ENCODE results near the gene GLP2R. TPM values are rescaled to one million over a fixed set of nuclear protein-coding genes. Genes with fewer than 3 reads are reported as not detected.

Gene GLP2R
- total and polyA plus RNA-seq, 2 of the 13 experiments (the other 11 are each of a cell fraction or from before 2014, with no cell fraction given), result 0.65 to 1.4 TPM

DNA sequence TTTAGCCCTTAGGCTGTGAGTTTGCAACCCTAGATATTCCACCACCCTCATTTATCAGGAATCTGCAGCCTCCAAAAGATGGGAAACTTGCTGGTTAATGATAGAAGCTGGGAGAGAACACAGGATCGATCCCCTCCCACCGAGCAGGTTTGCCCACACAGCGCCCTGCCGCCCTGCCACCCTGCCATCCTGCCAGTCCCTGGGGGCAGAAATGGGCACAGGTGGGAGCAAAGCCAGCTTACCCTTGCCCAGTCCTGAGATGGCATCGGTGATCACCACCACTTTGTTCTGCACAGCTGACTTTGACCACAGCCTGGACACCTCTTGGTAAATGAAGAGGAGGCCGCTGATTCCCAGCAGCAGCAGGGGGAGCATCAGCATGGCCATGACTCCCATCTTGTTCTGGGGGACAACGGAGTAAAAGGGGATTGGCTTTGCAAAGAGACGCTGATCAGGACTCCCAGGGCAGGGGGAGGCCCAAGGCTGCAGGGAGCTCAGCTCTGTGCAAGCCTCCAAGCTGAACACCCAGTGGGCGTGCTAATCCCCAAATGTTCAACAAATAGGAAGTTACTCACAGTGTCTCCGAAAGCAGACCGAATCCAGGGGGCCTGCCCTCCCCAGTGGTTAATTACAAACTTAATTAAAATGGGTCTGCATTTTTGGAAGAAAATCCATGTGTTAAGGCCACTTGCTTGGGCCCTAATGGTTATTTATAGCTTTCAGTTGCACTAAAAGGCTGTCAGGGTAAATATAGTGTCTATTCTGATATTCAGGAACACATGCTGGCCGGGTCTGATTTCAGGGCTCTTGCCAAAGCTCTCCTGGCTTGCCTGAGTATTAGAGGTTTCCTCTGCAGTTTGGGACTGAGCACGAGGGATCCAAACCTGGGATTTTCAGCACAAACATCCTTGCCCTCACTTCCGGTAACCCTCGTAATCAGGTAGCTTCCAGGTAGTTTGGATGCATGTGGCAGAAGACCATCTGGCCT, 34.5 kb upstream of the GLP2R start, which contains the start of gene DHRS7C:
DHRS7C (minus strand) TSS at position 704 of the 988 bp plus-strand sequence; CDS start at position 396, 308 bp downstream.
- POLR2A ChIA-PET, result no interaction called here
- TF ChIP-seq ZNF549 (CRISPR knock-in tag; IDR thresholded peaks at IDR 0.05) (no peak), ATAD3A (CRISPR knock-in tag; IDR thresholded peaks at IDR 0.05) (no peak), RFX3 (CRISPR knock-in tag; IDR thresholded peaks at IDR 0.05) (no peak), RCOR2 (CRISPR knock-in tag; IDR thresholded peaks at IDR 0.05) (no peak), POGZ (CRISPR knock-in tag; IDR thresholded peaks at IDR 0.05) (no peak), ZFP37 (CRISPR knock-in tag; IDR thresholded peaks at IDR 0.05; ENCODE audit: borderline replicate concordance) (no peak), ZNF335 (CRISPR knock-in tag; IDR thresholded peaks at IDR 0.05) (no peak), ZNF761 (CRISPR knock-in tag; conservative IDR thresholded peaks at IDR 0.05) (no peak), ZFP62 (CRISPR knock-in tag; IDR thresholded peaks at IDR 0.05) (no peak)
- TF ChIP-seq, protein P1, sequence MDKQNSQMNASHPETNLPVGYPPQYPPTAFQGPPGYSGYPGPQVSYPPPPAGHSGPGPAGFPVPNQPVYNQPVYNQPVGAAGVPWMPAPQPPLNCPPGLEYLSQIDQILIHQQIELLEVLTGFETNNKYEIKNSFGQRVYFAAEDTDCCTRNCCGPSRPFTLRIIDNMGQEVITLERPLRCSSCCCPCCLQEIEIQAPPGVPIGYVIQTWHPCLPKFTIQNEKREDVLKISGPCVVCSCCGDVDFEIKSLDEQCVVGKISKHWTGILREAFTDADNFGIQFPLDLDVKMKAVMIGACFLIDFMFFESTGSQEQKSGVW (CRISPR knock-in tag; IDR thresholded peaks at IDR 0.05; ENCODE audit: borderline replicate concordance), result no peak
- TF ChIP-seq, protein P2, sequence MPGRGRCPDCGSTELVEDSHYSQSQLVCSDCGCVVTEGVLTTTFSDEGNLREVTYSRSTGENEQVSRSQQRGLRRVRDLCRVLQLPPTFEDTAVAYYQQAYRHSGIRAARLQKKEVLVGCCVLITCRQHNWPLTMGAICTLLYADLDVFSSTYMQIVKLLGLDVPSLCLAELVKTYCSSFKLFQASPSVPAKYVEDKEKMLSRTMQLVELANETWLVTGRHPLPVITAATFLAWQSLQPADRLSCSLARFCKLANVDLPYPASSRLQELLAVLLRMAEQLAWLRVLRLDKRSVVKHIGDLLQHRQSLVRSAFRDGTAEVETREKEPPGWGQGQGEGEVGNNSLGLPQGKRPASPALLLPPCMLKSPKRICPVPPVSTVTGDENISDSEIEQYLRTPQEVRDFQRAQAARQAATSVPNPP (CRISPR knock-in tag; IDR thresholded peaks at IDR 0.05), result no peak
- peaks cover 3 to 34% of the 10 kb centered on the region in 2 experiments; a peak in 4 of 5 replicates for H3K27me3 ChIP-seq (ENCODE audit: control insufficient read depth in 1 of 2, insufficient read depth in 2 of 2, low read length in 2 of 2)
- H3K36me3 ChIP-seq (replicated peaks in 1 of 2; ENCODE audit: control insufficient read depth in 1 of 2, insufficient read depth in 2 of 2, low read length in 2 of 2), result no peaks in the 10 kb centered on the region
- no peak within 1 kb of the TSS for H2AFZ ChIP-seq (ENCODE audit: low read length)
- in situ Hi-C loops (cut with HindIII; ENCODE audit: extremely low pct_ligation_motif_present, low pct_unique_long_range_greater_than_20kb), result no loop called here
- H3K79me2 ChIP-seq (ENCODE audit: insufficient read depth, low read length), result no peaks in the 10 kb centered on the region
- 16% methylated on average over 10 of the region's 15 CpGs for WGBS (ENCODE audit: low lambda C conversion rate)
- ATAC-seq (no peak), DNase-seq (ENCODE audit: low spot score) (no peak), FAIRE-seq (no peak)
- no TSS peak for BruUV-seq (replicated peaks)
- H3K9me3 ChIP-seq (ENCODE audit: low read length), result no peaks in the 10 kb centered on the region
- intact Hi-C loops (cut with micrococcal nuclease; ENCODE audit: unreplicated experiment), result no loop called here
- H3K4me2 ChIP-seq (ENCODE audit: low read depth, low read length), result no peak within 1 kb of the TSS
- H4K20me1 ChIP-seq (ENCODE audit: insufficient read depth, low read length), result no peaks in the 10 kb centered on the region
- H3K9ac ChIP-seq (ENCODE audit: insufficient read depth, low read depth, low read length), result no peak within 1 kb of the TSS
- no peaks in the 10 kb centered on the region for H3K4me1 ChIP-seq (ENCODE audit: insufficient read depth, low read length)
- no peak within 1 kb of the TSS for H3K4me3 ChIP-seq (replicated peaks in 1 of 3; ENCODE audit: insufficient read depth in 1 of 3, low read depth in 2 of 3, low read length in 3 of 3)
- H3K27ac ChIP-seq (ENCODE audit: extremely low read length, insufficient read depth, low read length), result no peak within 1 kb of the TSS
- CTCF ChIA-PET (ENCODE audit: low intra/inter-chr PET ratio, low total read pairs), result no interaction called here
